Breast epithelium (tissue), 4 donors: ENCODE results near the gene ATG7. TPM values are rescaled to one million over a fixed set of nuclear protein-coding genes. Genes with fewer than 3 reads are reported as not detected.

ENCODE experiments used
- DNase-seq, 2 donors: peaks; one replicate each; pipeline ENCODE4 v3.0.0-alpha.2; 2019; ENCODE audit warnings: low spot score in 2 of 2
- H3K27ac ChIP-seq, 2 donors: fragments of 200-600 bp; sonication (generic) in 1 of 2; one replicate each; pipeline ENCODE4 v1.5.1; 2016 to 2019; ENCODE audit warnings: mild to moderate bottlenecking in 1 of 2
- H3K27me3 ChIP-seq, 2 donors: fragments of 200-600 bp; sonication (generic) in 1 of 2; one replicate each; pipeline versions ENCODE4 v1.5.1 to v1.6.0; 2017 to 2019; ENCODE audit warnings: control low read depth in 1 of 2, mild to moderate bottlenecking in 1 of 2
- H3K36me3 ChIP-seq: fragments of 200-600 bp; one replicate; pipeline ENCODE4 v1.5.1; 2019
- H3K4me1 ChIP-seq, 2 donors: fragments of 200-600 bp; sonication (generic); one replicate each; pipeline ENCODE4 v1.5.1; 2016 to 2019; ENCODE audit warnings: control low read depth in 1 of 2
- H3K4me3 ChIP-seq, 3 donors: fragments of 200-600 bp; sonication (generic); 1 replicate in 2 of 3; 2 replicates in 1 of 3; pipeline ENCODE4 v1.5.1; 2016 to 2019; ENCODE audit warnings: mild to moderate bottlenecking in 3 of 3, moderate library complexity in 2 of 3
- H3K9me3 ChIP-seq, 2 donors: fragments of 200-600 bp; sonication (generic) in 1 of 2; one replicate each; pipeline ENCODE4 v1.5.1; 2016 to 2019; ENCODE audit warnings: control low read depth in 1 of 2
- CTCF ChIP-seq, 3 donors: fragments of 450-650 bp; IDR thresholded peaks; one replicate each; pipeline ENCODE4 v1.5.1; 2016 to 2017; ENCODE audit warnings: antibody characterized with exemption in 3 of 3, mild to moderate bottlenecking in 3 of 3, moderate library complexity in 3 of 3
- POLR2A ChIP-seq: fragments of 450-650 bp; IDR thresholded peaks from one replicate; pipeline ENCODE4 v1.6.1; 2016; ENCODE audit warnings: antibody characterized with exemption, mild to moderate bottlenecking, moderate library complexity
- POLR2AphosphoS5 ChIP-seq, 3 donors: sonication (generic); formaldehyde crosslinking; IDR thresholded peaks; one replicate each; pipeline ENCODE4 v1.6.1; 2017; ENCODE audit warnings: antibody characterized with exemption in 3 of 3
- intact Hi-C: fragments of 100-400 bp; cut with DNase I; formaldehyde crosslinking; loops from one replicate; pipeline ENCODE4 v1.15.1; 2023; ENCODE audit warnings: low total_unique reads
- total RNA-seq, 3 donors: library from RNA; depleted of rRNA; stranded (reverse); fragments of >200 nt; gene quantifications; one replicate each; pipeline ENCODE4 v1.1.0, GENCODE V29; 2016

Gene ATG7
- total RNA-seq, 3 donors from 2014 or later, result 64.9 to 81.9 (median 75.5) TPM

- intact Hi-C loops, result loop anchor here (5.0 kb wide), 1 partner anchor 1757 kb away; no protein-coding TSS in a partner anchor
- H3K4me1 ChIP-seq, result peaks cover 0 to 7% of the 10 kb centered on the region in 2 donors
- DNase-seq, result peak in 1 of 2 donors; percentile 51
- no peaks in the 10 kb centered on the region for H3K9me3 ChIP-seq
- peak overlapping the region; percentile 60 to 84 for H3K27ac ChIP-seq
- H3K27me3 ChIP-seq, result no peaks in the 10 kb centered on the region
- no peaks in the 10 kb centered on the region for H3K36me3 ChIP-seq
- H3K4me3 ChIP-seq, result no peak overlapping the region
- TF ChIP-seq CTCF (IDR thresholded peaks at IDR 0.05), result no peak
- no peak for TF ChIP-seq POLR2AphosphoS5 (IDR thresholded peaks at IDR 0.05)
- TF ChIP-seq POLR2A, result no peak
Measured at GRCh38 chr3:11544412-11545181, 272.4 kb downstream of the ATG7 start.

- DNase-seq, result peak in 1 of 2 donors; percentile 49
- peaks cover 0 to 7% of the 10 kb centered on the region in 2 donors for H3K4me1 ChIP-seq
- H3K4me3 ChIP-seq, result peak overlapping the region in 1 of 3 donors; percentile 23
- no peak for TF ChIP-seq POLR2AphosphoS5 (IDR thresholded peaks at IDR 0.05)
- TF ChIP-seq POLR2A, result no peak
- TF ChIP-seq CTCF (IDR thresholded peaks at IDR 0.05), result no peak
- no peaks in the 10 kb centered on the region for H3K27me3 ChIP-seq
- intact Hi-C loops, result no loop called here
- peak overlapping the region; percentile 60 to 84 for H3K27ac ChIP-seq
- no peaks in the 10 kb centered on the region for H3K9me3 ChIP-seq
- H3K36me3 ChIP-seq, result no peaks in the 10 kb centered on the region
Measured at GRCh38 chr3:11545186-11545851, 273.1 kb downstream of the ATG7 start.

GRCh38 chr3:11546657-11547302 lies 274.6 kb downstream of the ATG7 start:
- Histone ChIP-seq H3K27ac (no peak overlapping the region), H3K36me3 (no peaks in the 10 kb centered on the region), H3K27me3 (no peaks in the 10 kb centered on the region), H3K4me3 (no peak overlapping the region), H3K9me3 (no peaks in the 10 kb centered on the region), H3K4me1 (peaks cover 0 to 7% of the 10 kb centered on the region in 2 donors)
- intact Hi-C loops, result no loop called here
- TF ChIP-seq POLR2A (no peak), POLR2AphosphoS5 (IDR thresholded peaks at IDR 0.05) (no peak), CTCF (IDR thresholded peaks at IDR 0.05) (no peak)
- peak in 1 of 2 donors; percentile 39 for DNase-seq

DNA sequence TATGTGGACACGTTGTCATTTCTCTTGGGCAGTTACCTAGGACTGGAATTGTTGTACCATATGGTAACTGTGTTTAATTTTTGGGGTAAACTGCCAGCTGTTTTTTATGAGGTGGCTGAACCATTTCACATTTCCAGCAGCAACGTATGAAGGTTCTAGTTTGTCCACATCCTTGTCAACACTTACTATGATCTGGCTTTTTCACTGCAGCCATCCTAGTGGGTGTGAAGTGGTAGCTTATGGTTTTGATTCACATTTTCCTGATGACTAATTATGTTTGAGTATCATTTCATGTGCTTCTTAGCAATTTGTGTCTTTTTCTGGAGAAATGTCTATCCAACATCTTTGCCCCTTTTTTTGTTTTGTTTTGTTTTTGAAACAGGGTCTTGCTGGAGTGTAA lies 275.3 kb downstream of the ATG7 start:
- TF ChIP-seq POLR2A, result no peak
- TF ChIP-seq CTCF (IDR thresholded peaks at IDR 0.05), result no peak
- TF ChIP-seq POLR2AphosphoS5 (IDR thresholded peaks at IDR 0.05), result no peak
- Histone ChIP-seq H3K9me3 (no peaks in the 10 kb centered on the region), H3K27ac (no peak overlapping the region), H3K4me3 (no peak overlapping the region), H3K4me1 (peaks cover 0 to 7% of the 10 kb centered on the region in 2 donors), H3K36me3 (no peaks in the 10 kb centered on the region), H3K27me3 (no peaks in the 10 kb centered on the region)
- intact Hi-C loops, result no loop called here
- no peak for DNase-seq
